Endometrial microvascular endothelial cells (primary cell): ENCODE measurements around the gene EPX. TPM values are rescaled to one million over a fixed set of nuclear protein-coding genes. Genes with fewer than 3 reads are reported as not detected.
"Not testable (repeated sequence)": the region's sequence is repeated elsewhere in the genome, so short reads cannot be mapped to it uniquely, and the experiment has no call there.

Experiments
- in situ Hi-C: cut with HindIII; loops from 2 replicates; pipeline ENCODE4 v1.10.0; 2017; ENCODE audit warnings: low sequenced_read_pairs, low pct_unique_long_range_greater_than_20kb; ENCODE audit errors: inconsistent ontology term
- total RNA-seq: library from RNA; depleted of rRNA; stranded (reverse); fragments of >200 nt; gene quantifications from one replicate; pipeline ENCODE4 v1.2.3, GENCODE V29; 2015; ENCODE audit errors: inconsistent ontology term

Gene EPX
- total RNA-seq, result not detected

DNA sequence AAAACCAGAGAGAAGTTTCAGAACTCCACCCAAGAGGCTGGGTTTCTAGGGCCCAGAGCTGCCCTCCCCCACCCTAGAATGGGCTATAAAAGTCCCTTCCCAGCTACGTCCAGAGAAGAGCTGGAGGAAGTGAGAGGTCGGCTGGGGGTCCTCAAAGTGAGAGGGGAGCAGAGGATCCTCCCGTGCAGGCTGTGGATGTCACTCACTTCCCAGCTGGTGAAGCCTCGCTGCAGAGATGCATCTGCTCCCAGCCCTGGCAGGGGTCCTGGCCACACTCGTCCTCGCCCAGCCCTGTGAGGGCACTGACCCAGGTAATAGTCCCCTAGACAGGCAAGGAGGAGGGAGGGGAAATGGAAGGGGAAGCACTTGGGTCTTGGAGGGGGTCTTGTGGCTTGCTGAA is at the start of gene EPX:
EPX (plus strand) TSS at position 115 of the 400 bp plus-strand sequence; CDS start at position 236, 121 bp downstream.
- in situ Hi-C loops, result no loop called here

DNA sequence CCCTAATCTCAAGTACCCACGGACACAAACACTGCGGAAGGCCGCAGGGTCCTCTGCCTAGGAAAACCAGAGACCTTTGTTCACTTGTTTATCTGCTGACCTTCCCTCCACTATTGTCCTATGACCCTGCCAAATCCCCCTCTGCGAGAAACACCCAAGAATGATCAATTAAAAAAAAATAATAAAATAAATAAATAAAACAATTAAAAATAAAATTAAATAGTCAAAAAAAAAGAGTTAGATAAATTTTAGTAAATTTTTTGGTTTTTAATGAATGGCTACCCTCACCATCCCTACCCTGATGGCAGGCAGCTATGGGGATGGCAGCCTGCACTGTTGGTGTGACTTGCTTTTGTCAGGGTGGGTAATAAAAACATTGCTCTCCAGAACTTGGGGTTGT is 49.2 kb upstream of the EPX start:
- in situ Hi-C loops, result not testable (repeated sequence)

DNA sequence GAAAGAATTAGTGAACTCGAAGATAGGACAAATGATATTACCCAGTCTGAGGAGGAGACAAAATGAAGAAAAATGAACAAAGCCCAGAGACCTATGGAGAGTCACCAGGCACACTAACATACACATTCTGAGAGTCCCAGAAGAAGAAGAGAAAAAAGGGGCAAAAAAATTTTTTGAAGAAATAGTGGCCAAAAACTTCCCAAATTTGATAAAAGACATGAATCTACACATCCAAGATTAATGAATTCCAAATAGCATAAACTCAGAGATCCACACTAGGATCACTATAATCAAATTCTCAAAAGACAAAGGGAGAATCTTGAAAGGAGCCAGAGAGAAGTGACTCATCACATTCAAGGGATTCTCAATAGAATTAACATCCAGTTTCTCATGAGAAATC is 47.7 kb upstream of the EPX start:
- in situ Hi-C loops, result no loop called here

- in situ Hi-C loops, result no loop called here
These were observed 44.5 kb upstream of the EPX start, which contains the start of gene OR4D1 for GRCh38 chr17:58147930-58148434. Gene OR4D1, plus strand, starts transcription at chr17:58148384. Its CDS starts 6,770 bp downstream, at chr17:58155154.

DNA sequence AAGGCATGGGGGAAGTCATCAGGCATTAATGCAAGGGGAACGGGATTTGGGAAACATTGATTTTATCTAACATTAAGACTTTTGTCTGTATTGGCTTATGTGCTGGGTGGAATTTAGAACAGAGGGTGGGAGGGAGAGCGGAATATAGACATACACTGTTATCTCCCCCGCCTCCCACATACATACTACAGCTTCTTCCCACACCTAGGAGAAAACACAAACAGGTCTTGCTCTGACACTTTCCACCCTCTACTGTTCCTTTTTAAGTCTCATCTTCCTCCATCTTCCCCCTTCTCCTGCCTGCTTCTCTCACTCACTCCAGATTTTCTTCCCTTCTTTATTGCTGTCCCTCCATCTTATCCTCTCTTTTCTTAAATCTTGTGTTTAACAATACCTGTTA is 43.9 kb upstream of the EPX start:
- in situ Hi-C loops, result no loop called here

GRCh38 chr17:58150394-58150793 is 42.1 kb upstream of the EPX start:
- in situ Hi-C loops, result no loop called here

- in situ Hi-C loops, result no loop called here
These were observed 39.5 kb upstream of the EPX start for GRCh38 chr17:58153046-58153445.

DNA sequence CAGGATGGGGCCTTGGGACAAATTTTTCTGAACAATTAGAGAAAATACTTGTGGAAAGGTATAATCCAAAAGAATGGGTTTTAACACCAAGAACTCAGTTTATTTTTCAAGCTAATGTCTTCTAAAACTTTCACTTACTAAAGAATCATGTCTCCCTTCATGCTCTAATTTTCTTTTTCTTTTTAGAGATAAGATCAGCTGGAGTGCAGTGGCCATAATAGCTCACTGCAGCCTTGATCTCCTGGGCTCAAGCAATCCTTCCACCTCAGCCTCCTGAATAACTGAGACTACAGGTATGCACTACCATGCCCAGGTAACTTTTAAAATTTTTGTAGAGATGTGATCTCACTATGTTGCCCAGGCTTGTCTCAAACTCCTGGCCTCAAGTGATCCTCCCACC is 38.9 kb upstream of the EPX start:
- in situ Hi-C loops, result no loop called here

- in situ Hi-C loops, result no loop called here
These were observed 35.4 kb upstream of the EPX start for GRCh38 chr17:58156839-58157803.

GRCh38 chr17:58158181-58158580 is 34.3 kb upstream of the EPX start:
- in situ Hi-C loops, result no loop called here

DNA sequence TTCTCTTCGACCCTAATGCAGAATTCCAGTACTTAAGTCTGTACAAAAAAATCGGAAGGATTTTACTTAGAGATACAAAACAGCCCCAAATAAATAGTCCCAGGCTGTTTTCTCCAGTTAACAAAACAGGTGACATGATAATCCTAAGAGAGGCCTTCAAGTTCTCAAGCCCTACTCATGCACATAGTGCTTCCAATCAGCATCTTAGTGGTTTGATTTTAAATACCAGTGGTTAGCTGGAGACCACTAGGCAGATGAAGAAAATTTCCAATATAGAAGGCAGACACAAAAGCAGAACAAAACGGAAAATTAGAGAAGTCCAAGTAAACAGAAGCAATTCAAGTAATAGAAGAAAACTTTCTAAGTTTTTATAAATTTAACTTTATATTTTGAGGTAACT is 31.0 kb upstream of the EPX start:
- in situ Hi-C loops, result no loop called here

GRCh38 chr17:58165981-58166380 is 26.5 kb upstream of the EPX start:
- in situ Hi-C loops, result no loop called here

DNA sequence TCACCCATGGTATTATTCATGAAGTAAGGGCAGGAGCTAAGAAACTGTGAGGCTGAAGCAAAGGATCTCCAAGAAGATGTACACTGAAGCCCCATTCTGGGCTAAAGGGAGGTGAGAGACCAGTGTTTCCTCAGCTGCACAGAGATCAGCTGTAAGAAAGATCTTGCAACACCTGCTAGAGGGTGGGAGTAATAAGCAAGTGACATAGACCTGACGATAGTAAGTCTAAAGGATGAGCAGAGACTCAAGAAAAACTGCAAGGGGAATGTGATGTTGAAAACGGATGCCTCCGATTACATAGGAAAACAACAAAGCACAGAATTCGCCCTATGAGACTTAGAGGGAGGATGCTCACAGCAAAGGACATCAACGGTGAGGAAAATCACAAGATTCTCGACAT is 25.8 kb upstream of the EPX start, which contains the start of gene OR4D2:
OR4D2 (plus strand) TSS at position 301 of the 400 bp plus-strand sequence. CDS start 2,674 bp downstream, outside the sequence.
- in situ Hi-C loops, result no loop called here

DNA sequence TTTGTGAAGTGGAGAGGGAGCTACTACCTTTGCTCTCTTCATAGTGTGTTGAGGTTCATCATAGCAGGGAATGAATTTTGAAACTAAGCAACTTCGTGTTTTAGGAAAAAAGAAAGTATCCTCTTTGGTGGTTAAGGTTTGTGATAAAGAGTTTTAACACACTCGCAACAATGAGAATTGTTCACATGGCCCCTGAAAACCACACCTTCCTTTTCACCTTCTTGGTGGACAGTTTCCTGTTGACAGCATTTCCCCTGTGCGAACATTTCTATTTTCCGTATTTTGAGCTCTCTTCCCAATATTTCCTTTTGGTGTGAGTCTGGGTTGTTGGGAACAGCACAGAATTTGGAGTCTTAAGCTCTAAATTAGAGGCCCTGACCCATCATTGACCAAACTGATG is 21.9 kb upstream of the EPX start:
- in situ Hi-C loops, result no loop called here

DNA sequence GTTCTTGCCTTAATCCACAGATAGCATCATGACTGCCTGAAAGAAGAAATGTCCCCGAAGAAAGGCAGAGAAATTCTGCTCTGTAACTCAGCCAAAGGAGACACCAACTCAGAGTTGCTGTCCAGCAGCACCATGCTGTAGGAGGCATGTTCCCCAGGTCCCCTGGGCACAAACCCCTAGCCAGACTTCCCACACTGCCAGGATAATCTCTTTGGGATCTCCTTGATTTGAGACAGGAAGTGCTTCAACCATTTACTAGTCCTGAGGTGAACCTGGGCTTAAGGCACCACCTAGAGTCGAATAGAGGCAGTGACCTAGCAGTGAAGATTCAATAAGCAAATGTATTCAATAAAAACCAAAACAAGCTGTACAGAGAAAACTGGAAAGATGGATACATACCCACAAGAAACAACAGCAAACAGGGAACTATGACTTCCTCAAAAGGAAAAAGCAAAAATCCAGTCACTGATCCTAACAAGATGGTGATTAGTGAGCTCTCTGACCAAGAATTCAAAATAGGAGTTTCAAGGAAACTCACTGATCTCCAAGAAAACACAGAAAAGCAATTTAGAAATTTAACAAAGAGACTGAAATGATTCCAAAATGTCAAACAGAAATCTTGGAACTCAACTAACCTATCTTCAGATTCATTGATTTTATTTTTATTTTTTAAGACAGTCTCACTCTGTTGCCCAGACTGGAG is 20.0 kb upstream of the EPX start:
- in situ Hi-C loops, result no loop called here

- in situ Hi-C loops, result no loop called here
These were observed 17.7 kb upstream of the EPX start for GRCh38 chr17:58174871-58175270.

- in situ Hi-C loops, result no loop called here
These were observed 16.3 kb upstream of the EPX start for GRCh38 chr17:58176200-58176599.

DNA sequence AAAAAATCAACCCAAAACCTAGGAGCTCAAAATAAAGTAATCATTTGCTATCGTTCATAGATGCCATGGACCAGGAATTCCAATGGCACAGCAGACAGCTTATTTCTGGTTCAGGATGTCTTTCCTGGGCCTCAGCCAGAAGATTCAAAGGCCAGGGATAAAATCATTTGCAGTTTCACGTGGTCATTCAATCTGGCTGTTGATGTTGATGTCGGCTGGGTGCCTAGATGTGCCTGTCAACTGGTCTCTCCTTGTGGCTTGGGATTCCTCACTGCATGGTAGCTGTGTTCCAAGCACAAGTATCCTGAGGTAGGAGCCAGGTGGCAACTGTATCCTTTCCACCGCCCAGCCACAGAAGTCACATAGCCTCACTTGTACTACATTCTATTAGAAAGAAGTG is 10.7 kb upstream of the EPX start:
- in situ Hi-C loops, result no loop called here

GRCh38 chr17:58183514-58183913 is 9.0 kb upstream of the EPX start:
- in situ Hi-C loops, result no loop called here
